A549 (cell line): ENCODE data around the gene HDLBP. TPM values are rescaled to one million over a fixed set of nuclear protein-coding genes. Genes with fewer than 3 reads are reported as not detected.

Experiments used
- ATAC-seq, 2 experiments: fragments of 200-7000 bp in 1 of 2; fragments of >200 bp in 1 of 2; cut with Nextera tagmentation in 1 of 2; cut with Tn5 transposase in 1 of 2; 3 replicates each; pipeline versions ENCODE4 v1.8.0 to v1.9.1; 2018 to 2020; ENCODE audit warnings: mild to moderate bottlenecking in 1 of 2, moderate library complexity in 1 of 2
- CTCF ChIA-PET: fragments of 300-600 bp; sonication (Branson Sonifier 250); formaldehyde crosslinking; extraction: SDS; loops from one replicate; lab custom pipeline; 2021; ENCODE audit warnings: antibody characterized with exemption, inconsistent platforms; lab: Yijun Ruan, JAX
- POLR2A ChIA-PET: fragments of 350-600 bp; formaldehyde crosslinking; extraction: SDS; loops from one replicate; lab custom pipeline; 2021; ENCODE audit warnings: antibody characterized with exemption, inconsistent platforms; lab: Yijun Ruan, JAX
- DNase-seq, 2 experiments: peaks; one replicate each; pipeline versions ENCODE4 v3.0.0 to v3.0.0-alpha.2; 2011 to 2016; ENCODE audit warnings: low read depth in 1 of 2, low spot score in 1 of 2
- FAIRE-seq: peaks from 2 replicates; lab custom pipeline; 2011; peaks lifted over from hg19 to GRCh38; lab: Jason Lieb, UNC
- H3K27ac ChIP-seq, 2 experiments: fragments of >200 bp; sonication (Bioruptor Twin); formaldehyde crosslinking; 3 replicates each; pipeline ENCODE4 v1.5.1; 2016 to 2017
- H3K4me1 ChIP-seq: fragments of >200 bp; sonication (Bioruptor Twin); formaldehyde crosslinking; 3 replicates; pipeline ENCODE4 v1.6.1; 2016
- H3K4me2 ChIP-seq: fragments of >200 bp; sonication (Bioruptor Twin); formaldehyde crosslinking; 3 replicates; pipeline ENCODE4 v1.6.1; 2016
- H3K4me3 ChIP-seq: fragments of >200 bp; sonication (Bioruptor Twin); formaldehyde crosslinking; 3 replicates; pipeline ENCODE4 v1.5.1; 2016
- H3K9me3 ChIP-seq: fragments of >200 bp; sonication (Bioruptor Twin); formaldehyde crosslinking; 3 replicates; pipeline ENCODE4 v1.6.1; 2016
- CEBPB ChIP-seq, 2 experiments: fragments of >200 bp in 1 of 2; sonication (Bioruptor Twin) in 1 of 2; formaldehyde crosslinking in 1 of 2; IDR thresholded peaks; 2 replicates each; pipeline ENCODE4 v1.6.1; 2012 to 2016
- CHD2 ChIP-seq: fragments of 150-350 bp; IDR thresholded peaks from 2 replicates; pipeline ENCODE4 v1.6.1; 2014; ENCODE audit warnings: low read length; ENCODE audit not compliant: partially characterized antibody
- CTCF ChIP-seq: fragments of >200 bp; sonication (Bioruptor Twin); formaldehyde crosslinking; IDR thresholded peaks from 3 replicates; pipeline ENCODE4 v1.5.1; 2016
- FOXS1 ChIP-seq: fragments of 250-450 bp; sonication (Bioruptor Pico); IDR thresholded peaks from 2 replicates; pipeline ENCODE4 v1.5.0; 2020; ENCODE audit warnings: mild to moderate bottlenecking, moderate library complexity
- HDAC2 ChIP-seq: fragments of 200-600 bp; sonication (generic); IDR thresholded peaks from 2 replicates; pipeline ENCODE4 v1.6.1; 2016
- HMGXB4 ChIP-seq: fragments of 250-450 bp; sonication (Bioruptor Pico); IDR thresholded peaks from 2 replicates; pipeline ENCODE4 v1.5.0; 2021; ENCODE audit warnings: mild to moderate bottlenecking, moderate library complexity, borderline replicate concordance
- HOXA7 ChIP-seq: fragments of 250-450 bp; sonication (Bioruptor Pico); IDR thresholded peaks from 2 replicates; pipeline ENCODE4 v1.5.0; 2020; ENCODE audit warnings: mild to moderate bottlenecking, moderate library complexity
- JUN ChIP-seq, 2 experiments: fragments of >200 bp; sonication (Bioruptor Twin); formaldehyde crosslinking; IDR thresholded peaks; 2 replicates in 1 of 2; 3 replicates in 1 of 2; pipeline ENCODE4 v1.6.1; 2016 to 2017
- KDM5A ChIP-seq: fragments of 200-600 bp; sonication (generic); IDR thresholded peaks from 2 replicates; pipeline ENCODE4 v1.6.1; 2016; ENCODE audit warnings: antibody characterized with exemption, mild to moderate bottlenecking
- MAX ChIP-seq: IDR thresholded peaks from 2 replicates; pipeline ENCODE4 v1.6.1; 2012
- MAZ ChIP-seq: fragments of 150-350 bp; IDR thresholded peaks from 2 replicates; pipeline ENCODE4 v1.6.1; 2014; ENCODE audit warnings: antibody characterized with exemption, low read depth, low read length, borderline replicate concordance
- MYC ChIP-seq: IDR thresholded peaks from 2 replicates; pipeline ENCODE4 v1.6.1; 2012; ENCODE audit warnings: mild to moderate bottlenecking, inconsistent platforms, low read length, improper control_type of control experiment, borderline replicate concordance
- PHF8 ChIP-seq: fragments of 200-600 bp; sonication (generic); IDR thresholded peaks from 2 replicates; pipeline ENCODE4 v1.6.1; 2016; ENCODE audit warnings: low read depth, mild to moderate bottlenecking, antibody characterized with exemption, moderate library complexity, borderline replicate concordance
- POLR2A ChIP-seq: IDR thresholded peaks from 2 replicates; pipeline ENCODE4 v1.6.1; 2012; ENCODE audit warnings: mild to moderate bottlenecking, low read length
- POLR2AphosphoS2 ChIP-seq: conservative IDR thresholded peaks from 2 replicates; pipeline ENCODE4 v1.6.1; 2012; ENCODE audit warnings: low read length, improper control_type of control experiment, inconsistent platforms
- RAD21 ChIP-seq, 2 experiments: fragments of >200 bp in 1 of 2; sonication (Bioruptor Twin) in 1 of 2; formaldehyde crosslinking in 1 of 2; IDR thresholded peaks in 1 of 2; conservative IDR thresholded peaks in 1 of 2; 2 replicates in 1 of 2; 3 replicates in 1 of 2; pipeline ENCODE4 v1.6.1; 2012 to 2018; ENCODE audit warnings: inconsistent platforms in 1 of 2
- REST ChIP-seq: fragments of 200-600 bp; sonication (generic); IDR thresholded peaks from 2 replicates; pipeline ENCODE4 v1.6.1; 2016; ENCODE audit warnings: antibody characterized with exemption, mild to moderate bottlenecking, moderate library complexity
- RFX5 ChIP-seq: fragments of 450-650 bp; IDR thresholded peaks from 2 replicates; pipeline ENCODE4 v1.7.1; 2014; ENCODE audit warnings: antibody characterized with exemption, mild to moderate bottlenecking, moderate library complexity
- TP53 ChIP-seq: fragments of 250-450 bp; sonication (Bioruptor Pico); IDR thresholded peaks from 2 replicates; pipeline ENCODE4 v1.5.0; 2021; ENCODE audit warnings: mild to moderate bottlenecking, moderate library complexity
- WGBS: methylation state at CpG from one replicate; pipeline ENCODE4 v1.1.6; 2017; ENCODE audit errors: missing lambda C conversion rate; 5-methylcytosine and 5-hydroxymethylcytosine counted together
- polyA minus RNA-seq: library from RNA; depleted of rRNA, polyadenylated mRNA; stranded (reverse); fragments of >200 nt; gene quantifications from 2 replicates; pipeline ENCODE4 v1.2.3, GENCODE V29; 2011; rRNA and poly(A)+ RNA removed
- polyA plus RNA-seq, 4 experiments: library from polyadenylated mRNA; depleted of rRNA in 3 of 4; stranded (reverse); fragments of >200 nt; fragmentation: RNase III in 1 of 4; extraction: RNeasy Plus Mini Kit Qiagen cat#74134 plus additional on column Dnase treatment in 1 of 4; gene quantifications; 2 replicates in 3 of 4; 3 replicates in 1 of 4; pipeline ENCODE4 v1.2.3, GENCODE V29; 2011 to 2017
- TF ChIP-seq, protein P1 (sequence below): fragments of 450-650 bp; IDR thresholded peaks from 2 replicates; pipeline ENCODE4 v1.6.1; 2014; ENCODE audit warnings: antibody characterized with exemption
- TF ChIP-seq, protein P2 (sequence below): fragments of >200 bp; sonication (Bioruptor Twin); formaldehyde crosslinking; IDR thresholded peaks from 3 replicates; pipeline ENCODE4 v1.6.1; 2016

HDLBP gene
- polyA plus RNA-seq (2011; rRNA removed) (292 and 330 TPM in 2 replicates), polyA plus RNA-seq (2017; fragmentation: RNase III; extraction: RNeasy Plus Mini Kit Qiagen cat#74134 plus additional on column Dnase treatment) (237 to 256 TPM (median 248 TPM) in 3 replicates), polyA minus RNA-seq (657 and 686 TPM in 2 replicates)
- 204 and 209 TPM in 2 replicates for polyA plus RNA-seq (2012; cell fraction: cytosol; rRNA removed)
- polyA plus RNA-seq (2012; cell fraction: nucleus; rRNA removed) = 276 and 324 TPM in 2 replicates

- TF ChIP-seq RAD21 (conservative IDR thresholded peaks at IDR 0.05 in 1 of 2, IDR thresholded peaks at IDR 0.05 in 1 of 2) (0 out of 5 replicates have a peak, but pooled peaks of 1 of the 2 experiments have one; percentile 9), PHF8 (peak; percentile 48), MAZ (no peak), FOXS1 (CRISPR knock-in tag) (no peak), KDM5A (peak; percentile 45; the same call in 1 of the 2 replicates), JUN (IDR thresholded peaks at IDR 0.05) (peak; percentile 75), REST (no peak), POLR2AphosphoS2 (no peak), CTCF (peak; percentile 59), HDAC2 (no peak), CHD2 (peak; percentile 63), CEBPB (IDR thresholded peaks at IDR 0.05) (peak; percentile 70 to 85; a peak in 3 of 4 replicates), MAX (peak; percentile 74), MYC (peak; percentile 30; the same call in 1 of the 2 replicates), HOXA7 (CRISPR knock-in tag) (no peak), RFX5 (no peak), HMGXB4 (CRISPR knock-in tag) (no peak), TP53 (CRISPR knock-in tag) (peak; percentile 65; the same call in 1 of the 2 replicates), POLR2A (peak; percentile 15)
- TF ChIP-seq, protein P1, sequence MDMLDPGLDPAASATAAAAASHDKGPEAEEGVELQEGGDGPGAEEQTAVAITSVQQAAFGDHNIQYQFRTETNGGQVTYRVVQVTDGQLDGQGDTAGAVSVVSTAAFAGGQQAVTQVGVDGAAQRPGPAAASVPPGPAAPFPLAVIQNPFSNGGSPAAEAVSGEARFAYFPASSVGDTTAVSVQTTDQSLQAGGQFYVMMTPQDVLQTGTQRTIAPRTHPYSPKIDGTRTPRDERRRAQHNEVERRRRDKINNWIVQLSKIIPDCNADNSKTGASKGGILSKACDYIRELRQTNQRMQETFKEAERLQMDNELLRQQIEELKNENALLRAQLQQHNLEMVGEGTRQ = peak; percentile 97
- TF ChIP-seq, protein P2, sequence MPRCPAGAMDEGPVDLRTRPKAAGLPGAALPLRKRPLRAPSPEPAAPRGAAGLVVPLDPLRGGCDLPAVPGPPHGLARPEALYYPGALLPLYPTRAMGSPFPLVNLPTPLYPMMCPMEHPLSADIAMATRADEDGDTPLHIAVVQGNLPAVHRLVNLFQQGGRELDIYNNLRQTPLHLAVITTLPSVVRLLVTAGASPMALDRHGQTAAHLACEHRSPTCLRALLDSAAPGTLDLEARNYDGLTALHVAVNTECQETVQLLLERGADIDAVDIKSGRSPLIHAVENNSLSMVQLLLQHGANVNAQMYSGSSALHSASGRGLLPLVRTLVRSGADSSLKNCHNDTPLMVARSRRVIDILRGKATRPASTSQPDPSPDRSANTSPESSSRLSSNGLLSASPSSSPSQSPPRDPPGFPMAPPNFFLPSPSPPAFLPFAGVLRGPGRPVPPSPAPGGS = peak; percentile 83; the same call in 2 of the 3 replicates
- FAIRE-seq (no peak), DNase-seq (peak; percentile 94 to 99), ATAC-seq (peak; percentile 86 to 93)
- Histone ChIP-seq H3K4me1 (peaks cover 63% of the 10 kb centered on the region), H3K4me3 (peak within 1 kb of the TSS; percentile 76), H3K4me2 (peak within 1 kb of the TSS; percentile 97), H3K27ac (peak within 1 kb of the TSS; percentile 99 to 100), H3K9me3 (no peaks in the 10 kb centered on the region)
- POLR2A ChIA-PET = interaction anchor here (0.6 to 1.9 kb wide), 13 partner anchors 10 to 729 kb away, joined by 3 to 7 read pairs (median 4); partner anchors contain the start of genes CAPN10, DTYMK, FARP2 and MTERF4
- WGBS = 1% methylated on average over 35 of the region's 73 CpGs
- CTCF ChIA-PET = interaction anchor here (0.5 to 2.6 kb wide), 17 partner anchors 9 to 419 kb away, joined by 3 to 14 read pairs (median 3); partner anchors contain the start of gene D2HGDH
Observed at GRCh38 chr2:241315093-241315878, at the start of gene HDLBP. TSS of gene HDLBP (minus strand) at chr2:241315672. CDS start at chr2:241266869, 48,803 bp downstream.
